HepG2 (cell line): ENCODE results near the gene BCL2A1. TPM values are rescaled to one million over a fixed set of nuclear protein-coding genes. Genes with fewer than 3 reads are reported as not detected.

Experiments
- FOSL2 ChIP-seq: sonication (generic); formaldehyde crosslinking; IDR thresholded peaks from 2 replicates; pipeline ENCODE4 v1.4.0; 2020; ENCODE audit warnings: missing genetic modification reagents
- HOXA5 ChIP-seq: sonication (generic); formaldehyde crosslinking; IDR thresholded peaks from 2 replicates; pipeline ENCODE4 v1.4.0; 2020; ENCODE audit warnings: missing genetic modification reagents
- KLF12 ChIP-seq: sonication (generic); formaldehyde crosslinking; IDR thresholded peaks from 2 replicates; pipeline ENCODE4 v1.4.0; 2020; ENCODE audit warnings: missing genetic modification reagents, borderline replicate concordance
- NFIB ChIP-seq: sonication (generic); formaldehyde crosslinking; IDR thresholded peaks from 2 replicates; pipeline ENCODE4 v1.9.0; 2021; ENCODE audit warnings: missing genetic modification reagents, mild to moderate bottlenecking, borderline replicate concordance
- SETDB1 ChIP-seq: sonication (generic); formaldehyde crosslinking; IDR thresholded peaks from 2 replicates; pipeline ENCODE4 v1.5.1; 2020; ENCODE audit warnings: missing genetic modification reagents, mild to moderate bottlenecking, borderline replicate concordance
- SOX5 ChIP-seq: IDR thresholded peaks from 2 replicates; pipeline ENCODE4 v1.6.1; 2016; ENCODE audit warnings: borderline replicate concordance
- ZNF567 ChIP-seq: sonication (generic); formaldehyde crosslinking; IDR thresholded peaks from 2 replicates; pipeline ENCODE4 v1.8.1; 2023; ENCODE audit warnings: mild to moderate bottlenecking, missing genetic modification reagents, borderline replicate concordance
- ZNF577 ChIP-seq: sonication (generic); formaldehyde crosslinking; IDR thresholded peaks from 2 replicates; pipeline ENCODE4 v1.4.0; 2020; ENCODE audit warnings: mild to moderate bottlenecking, low read depth, missing genetic modification reagents, borderline replicate concordance
- ZNF788 ChIP-seq: sonication (generic); formaldehyde crosslinking; IDR thresholded peaks from 2 replicates; pipeline ENCODE4 v1.5.0; 2020; ENCODE audit warnings: mild to moderate bottlenecking, missing genetic modification reagents, borderline replicate concordance
- ZNF816 ChIP-seq: sonication (generic); formaldehyde crosslinking; IDR thresholded peaks from 2 replicates; pipeline ENCODE4 v1.8.0; 2022; ENCODE audit warnings: missing genetic modification reagents, mild to moderate bottlenecking, borderline replicate concordance
- polyA plus RNA-seq, 8 experiments: library from polyadenylated mRNA; depleted of rRNA in 3 of 8; stranded (reverse) in 7 of 8; unstranded in 1 of 8; fragments of >200 nt; fragmentation: Illumina TruSeq in 4 of 8; extraction: Trizol in 4 of 8; gene quantifications; 2 replicates each; pipeline versions ENCODE4 v1.2.1 to v1.2.3, GENCODE V29; 2011 to 2016; ENCODE audit warnings: low read depth in 4 of 8, missing spikeins in 1 of 8, mixed read lengths in 1 of 8; ENCODE audit not compliant: insufficient read depth in 1 of 8
- total RNA-seq, 5 experiments: library from RNA; depleted of rRNA; stranded (reverse); fragments of >200 nt; fragmentation: Illumina TruSeq; extraction: Trizol; gene quantifications; 2 replicates each; pipeline ENCODE4 v1.2.3, GENCODE V29; 2016; ENCODE audit warnings: low read depth in 1 of 5
- TF ChIP-seq, protein P1 (sequence below): sonication (generic); formaldehyde crosslinking; IDR thresholded peaks from 2 replicates; pipeline ENCODE4 v1.5.1; 2020; ENCODE audit warnings: missing genetic modification reagents, mild to moderate bottlenecking, borderline replicate concordance
- TF ChIP-seq, protein P2 (sequence below): sonication (generic); formaldehyde crosslinking; IDR thresholded peaks from 2 replicates; pipeline ENCODE4 v1.4.0; 2020; ENCODE audit warnings: missing genetic modification reagents, borderline replicate concordance

Gene BCL2A1
- total and polyA plus RNA-seq, 2 of the 13 experiments (the other 11 are each of a cell fraction or from before 2014, with no cell fraction given), result 0.08 to 0.31 TPM

- TF ChIP-seq, protein P1, sequence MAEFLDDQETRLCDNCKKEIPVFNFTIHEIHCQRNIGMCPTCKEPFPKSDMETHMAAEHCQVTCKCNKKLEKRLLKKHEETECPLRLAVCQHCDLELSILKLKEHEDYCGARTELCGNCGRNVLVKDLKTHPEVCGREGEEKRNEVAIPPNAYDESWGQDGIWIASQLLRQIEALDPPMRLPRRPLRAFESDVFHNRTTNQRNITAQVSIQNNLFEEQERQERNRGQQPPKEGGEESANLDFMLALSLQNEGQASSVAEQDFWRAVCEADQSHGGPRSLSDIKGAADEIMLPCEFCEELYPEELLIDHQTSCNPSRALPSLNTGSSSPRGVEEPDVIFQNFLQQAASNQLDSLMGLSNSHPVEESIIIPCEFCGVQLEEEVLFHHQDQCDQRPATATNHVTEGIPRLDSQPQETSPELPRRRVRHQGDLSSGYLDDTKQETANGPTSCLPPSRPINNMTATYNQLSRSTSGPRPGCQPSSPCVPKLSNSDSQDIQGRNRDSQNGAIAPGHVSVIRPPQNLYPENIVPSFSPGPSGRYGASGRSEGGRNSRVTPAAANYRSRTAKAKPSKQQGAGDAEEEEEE (CRISPR knock-in tag), result no peak
- no peak for TF ChIP-seq SOX5
- TF ChIP-seq ZNF567 (CRISPR knock-in tag), result no peak
- TF ChIP-seq, protein P2, sequence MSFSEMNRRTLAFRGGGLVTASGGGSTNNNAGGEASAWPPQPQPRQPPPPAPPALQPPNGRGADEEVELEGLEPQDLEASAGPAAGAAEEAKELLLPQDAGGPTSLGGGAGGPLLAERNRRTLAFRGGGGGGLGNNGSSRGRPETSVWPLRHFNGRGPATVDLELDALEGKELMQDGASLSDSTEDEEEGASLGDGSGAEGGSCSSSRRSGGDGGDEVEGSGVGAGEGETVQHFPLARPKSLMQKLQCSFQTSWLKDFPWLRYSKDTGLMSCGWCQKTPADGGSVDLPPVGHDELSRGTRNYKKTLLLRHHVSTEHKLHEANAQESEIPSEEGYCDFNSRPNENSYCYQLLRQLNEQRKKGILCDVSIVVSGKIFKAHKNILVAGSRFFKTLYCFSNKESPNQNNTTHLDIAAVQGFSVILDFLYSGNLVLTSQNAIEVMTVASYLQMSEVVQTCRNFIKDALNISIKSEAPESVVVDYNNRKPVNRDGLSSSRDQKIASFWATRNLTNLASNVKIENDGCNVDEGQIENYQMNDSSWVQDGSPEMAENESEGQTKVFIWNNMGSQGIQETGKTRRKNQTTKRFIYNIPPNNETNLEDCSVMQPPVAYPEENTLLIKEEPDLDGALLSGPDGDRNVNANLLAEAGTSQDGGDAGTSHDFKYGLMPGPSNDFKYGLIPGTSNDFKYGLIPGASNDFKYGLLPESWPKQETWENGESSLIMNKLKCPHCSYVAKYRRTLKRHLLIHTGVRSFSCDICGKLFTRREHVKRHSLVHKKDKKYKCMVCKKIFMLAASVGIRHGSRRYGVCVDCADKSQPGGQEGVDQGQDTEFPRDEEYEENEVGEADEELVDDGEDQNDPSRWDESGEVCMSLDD (CRISPR knock-in tag), result no peak
- TF ChIP-seq NFIB (CRISPR knock-in tag), result no peak
- TF ChIP-seq ZNF577 (CRISPR knock-in tag), result no peak
- TF ChIP-seq ZNF816 (CRISPR knock-in tag), result no peak; the same call in 1 of the 2 replicates
- no peak for TF ChIP-seq FOSL2 (CRISPR knock-in tag)
- no peak for TF ChIP-seq KLF12 (CRISPR knock-in tag)
- peak; percentile 20; the same call in 1 of the 2 replicates for TF ChIP-seq HOXA5
- 0 out of 2 replicates have a peak, but pooled peaks have one; percentile 3 for TF ChIP-seq ZNF788
- TF ChIP-seq SETDB1 (CRISPR knock-in tag), result no peak
Observed at GRCh38 chr15:79923079-79923514, 47.9 kb downstream of the BCL2A1 start (continued).
